Measurements from ENCODE around the gene VWA5B1. TPM values are rescaled to one million over a fixed set of nuclear protein-coding genes. Genes with fewer than 3 reads are reported as not detected.
"Not testable (repeated sequence)": the region's sequence is repeated elsewhere in the genome, so short reads cannot be mapped to it uniquely, and the experiment has no call there.

VWA5B1 gene
- total and polyA plus RNA-seq, 8 donors = not detected

- intact Hi-C loops (cut with DNase I; ENCODE audit: low total_unique reads) = no loop called here
- H3K4me3 ChIP-seq = no peak overlapping the region
- 42 to 60% (median 58%) methylated on average over 5 of the region's 5 CpGs for WGBS, 5 donors
Measured at GRCh38 chr1:20282533-20282932, 8.1 kb upstream of the VWA5B1 start.

GRCh38 chr1:20284046-20284445 lies 6.6 kb upstream of the VWA5B1 start:
- no peaks in the 10 kb centered on the region for H3K36me3 ChIP-seq
- H3K4me3 ChIP-seq = no peak overlapping the region
- H3K4me1 ChIP-seq = no peaks in the 10 kb centered on the region
- DNase-seq = no peak
- intact Hi-C loops (cut with DNase I; ENCODE audit: low total_unique reads) = no loop called here
- no peak for TF ChIP-seq EP300 (IDR thresholded peaks at IDR 0.05)
- TF ChIP-seq POLR2AphosphoS5 (IDR thresholded peaks at IDR 0.05) = no peak
- no peak for TF ChIP-seq CTCF (IDR thresholded peaks at IDR 0.05)
- no peak for TF ChIP-seq POLR2A (IDR thresholded peaks at IDR 0.05)
- no peak overlapping the region for H3K27ac ChIP-seq
- 38 to 68% (median 42%) methylated on average over 2 of the region's 2 CpGs for WGBS, 5 donors
- H3K27me3 ChIP-seq = peaks cover 0 to 66% (median 19%) of the 10 kb centered on the region in 3 donors
- peaks cover 0 to 12% (median 5%) of the 10 kb centered on the region in 4 donors for H3K9me3 ChIP-seq

More at GRCh38 chr1:20282533-20282932, 8.1 kb upstream of the VWA5B1 start:
- no peak for DNase-seq
- no peak for TF ChIP-seq POLR2A (IDR thresholded peaks at IDR 0.05)
- TF ChIP-seq POLR2AphosphoS5 (IDR thresholded peaks at IDR 0.05) = no peak
- TF ChIP-seq EP300 (IDR thresholded peaks at IDR 0.05) = no peak
- no peak for TF ChIP-seq CTCF (IDR thresholded peaks at IDR 0.05)
- Histone ChIP-seq H3K4me1 (no peaks in the 10 kb centered on the region), H3K27ac (no peak overlapping the region), H3K9me3 (peaks cover 0 to 12% (median 5%) of the 10 kb centered on the region in 4 donors), H3K36me3 (no peaks in the 10 kb centered on the region), H3K27me3 (peaks cover 0 to 51% (median 15%) of the 10 kb centered on the region in 3 donors)

GRCh38 chr1:20284625-20285024 lies 6.0 kb upstream of the VWA5B1 start:
- DNase-seq = no peak
- H3K27ac ChIP-seq = no peak overlapping the region
- no peaks in the 10 kb centered on the region for H3K36me3 ChIP-seq
- H3K9me3 ChIP-seq = peaks cover 0 to 12% (median 5%) of the 10 kb centered on the region in 4 donors
- no peak overlapping the region for H3K4me3 ChIP-seq
- intact Hi-C loops (cut with DNase I; ENCODE audit: low total_unique reads) = no loop called here
- no peaks in the 10 kb centered on the region for H3K4me1 ChIP-seq
- H3K27me3 ChIP-seq = peaks cover 0 to 72% (median 24%) of the 10 kb centered on the region in 3 donors
- TF ChIP-seq POLR2AphosphoS5 (IDR thresholded peaks at IDR 0.05) (no peak), EP300 (IDR thresholded peaks at IDR 0.05) (no peak), CTCF (IDR thresholded peaks at IDR 0.05) (no peak), POLR2A (IDR thresholded peaks at IDR 0.05) (no peak)
- 85 to 91% (median 88%) methylated on average over 3 of the region's 3 CpGs for WGBS, 5 donors

- H3K4me1 ChIP-seq = no peaks in the 10 kb centered on the region
- DNase-seq = no peak
- peaks cover 0 to 81% (median 26%) of the 10 kb centered on the region in 3 donors for H3K27me3 ChIP-seq
- 70 to 85% (median 77%) methylated on average over 3 of the region's 3 CpGs for WGBS, 5 donors
- peaks cover 0 to 12% (median 5%) of the 10 kb centered on the region in 4 donors for H3K9me3 ChIP-seq
- no peak overlapping the region for H3K27ac ChIP-seq
- H3K4me3 ChIP-seq = no peak overlapping the region
- H3K36me3 ChIP-seq = no peaks in the 10 kb centered on the region
- intact Hi-C loops (cut with DNase I; ENCODE audit: low total_unique reads) = no loop called here
- TF ChIP-seq EP300 (IDR thresholded peaks at IDR 0.05) (no peak), POLR2AphosphoS5 (IDR thresholded peaks at IDR 0.05) (no peak), CTCF (IDR thresholded peaks at IDR 0.05) (no peak), POLR2A (IDR thresholded peaks at IDR 0.05) (no peak)
Measured at GRCh38 chr1:20285510-20285909, 5.2 kb upstream of the VWA5B1 start.

- H3K4me1 ChIP-seq; DNase-seq; intact Hi-C loops (cut with DNase I; ENCODE audit: low total_unique reads); H3K4me3 ChIP-seq; H3K36me3 ChIP-seq; H3K27ac ChIP-seq: not testable (repeated sequence)
- 74 to 92% (median 82%) methylated on average over 3 of the region's 3 CpGs for WGBS, 5 donors
- H3K27me3 ChIP-seq = peaks cover 0 to 88% (median 36%) of the 10 kb centered on the region in 3 donors
- peaks cover 0 to 12% (median 5%) of the 10 kb centered on the region in 4 donors for H3K9me3 ChIP-seq
Measured at GRCh38 chr1:20287696-20288095, 3.0 kb upstream of the VWA5B1 start.

All from stomach (tissue), 9 donors.